ENCODE data around the gene ZNF654. TPM values are rescaled to one million over a fixed set of nuclear protein-coding genes. Genes with fewer than 3 reads are reported as not detected.

ZNF654 gene
- total and polyA plus RNA-seq, 2 of the 13 experiments (the other 11 are each of a cell fraction or from before 2014, with no cell fraction given), result 1.8 to 4.1 TPM

DNA sequence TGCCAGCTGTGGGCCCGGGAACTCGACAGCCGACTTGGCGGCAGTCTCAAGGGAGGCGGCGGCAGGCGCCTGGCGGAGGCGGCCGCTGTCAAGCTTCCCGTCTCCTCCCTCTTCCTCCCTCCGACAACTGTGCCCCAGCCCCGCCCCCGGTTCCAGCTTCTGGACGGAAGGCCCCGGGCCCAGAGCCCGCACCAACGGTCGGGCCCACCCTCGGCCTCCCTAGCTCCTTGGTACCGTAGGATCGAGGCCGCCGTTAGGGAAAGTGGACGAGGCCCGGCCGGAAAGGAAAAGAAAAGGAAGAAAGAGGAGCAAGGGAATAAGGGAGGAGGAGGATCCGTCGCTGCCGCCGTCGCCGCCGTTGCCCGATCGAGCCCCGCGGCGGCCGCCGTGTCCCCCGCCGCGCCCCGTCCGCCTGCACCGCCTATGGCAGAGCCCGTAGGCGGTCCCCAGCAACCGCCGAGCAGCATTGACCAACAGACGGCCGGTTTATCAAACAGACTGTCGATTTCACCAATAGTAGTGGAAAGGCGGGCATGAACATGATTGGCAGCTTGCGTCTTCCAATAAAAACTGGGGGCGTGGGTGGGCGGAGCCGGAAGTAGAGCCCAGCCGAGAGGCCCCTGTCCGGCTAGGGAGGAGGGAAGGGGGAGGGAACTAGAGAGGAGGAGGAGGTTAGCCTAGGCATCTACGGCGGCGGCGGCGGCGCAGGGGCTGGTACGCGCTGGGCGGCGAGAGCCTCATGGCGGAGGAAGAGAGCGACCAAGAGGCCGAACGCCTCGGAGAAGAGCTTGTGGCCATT, at the start of gene ZNF654, which contains the start of gene CGGBP1 (continued):
- TF ChIP-seq, protein P1, sequence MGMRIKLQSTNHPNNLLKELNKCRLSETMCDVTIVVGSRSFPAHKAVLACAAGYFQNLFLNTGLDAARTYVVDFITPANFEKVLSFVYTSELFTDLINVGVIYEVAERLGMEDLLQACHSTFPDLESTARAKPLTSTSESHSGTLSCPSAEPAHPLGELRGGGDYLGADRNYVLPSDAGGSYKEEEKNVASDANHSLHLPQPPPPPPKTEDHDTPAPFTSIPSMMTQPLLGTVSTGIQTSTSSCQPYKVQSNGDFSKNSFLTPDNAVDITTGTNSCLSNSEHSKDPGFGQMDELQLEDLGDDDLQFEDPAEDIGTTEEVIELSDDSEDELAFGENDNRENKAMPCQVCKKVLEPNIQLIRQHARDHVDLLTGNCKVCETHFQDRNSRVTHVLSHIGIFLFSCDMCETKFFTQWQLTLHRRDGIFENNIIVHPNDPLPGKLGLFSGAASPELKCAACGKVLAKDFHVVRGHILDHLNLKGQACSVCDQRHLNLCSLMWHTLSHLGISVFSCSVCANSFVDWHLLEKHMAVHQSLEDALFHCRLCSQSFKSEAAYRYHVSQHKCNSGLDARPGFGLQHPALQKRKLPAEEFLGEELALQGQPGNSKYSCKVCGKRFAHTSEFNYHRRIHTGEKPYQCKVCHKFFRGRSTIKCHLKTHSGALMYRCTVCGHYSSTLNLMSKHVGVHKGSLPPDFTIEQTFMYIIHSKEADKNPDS (CRISPR knock-in tag; IDR thresholded peaks at IDR 0.05), result no peak
- 0 out of 2 replicates have a peak, but pooled peaks have one; percentile 41 for TF ChIP-seq ZBTB7A (CRISPR knock-in tag; IDR thresholded peaks at IDR 0.05)
- no peak for TF ChIP-seq RARG (CRISPR knock-in tag; IDR thresholded peaks at IDR 0.05; ENCODE audit: low read depth)
- TF ChIP-seq GATAD2A (CRISPR knock-in tag; IDR thresholded peaks at IDR 0.05), result 0 out of 2 replicates have a peak, but pooled peaks have one; percentile 3
- TF ChIP-seq GLI4 (CRISPR knock-in tag; IDR thresholded peaks at IDR 0.05; ENCODE audit: borderline replicate concordance), result no peak; the same call in 1 of the 2 replicates
- TF ChIP-seq RBFOX2 (IDR thresholded peaks at IDR 0.05; ENCODE audit: low read depth, low read length), result peak; percentile 98
- TF ChIP-seq SMAD3 (CRISPR knock-in tag; IDR thresholded peaks at IDR 0.05), result no peak; the same call in 1 of the 2 replicates
- no peak for TF ChIP-seq HMG20A (CRISPR knock-in tag; IDR thresholded peaks at IDR 0.05; ENCODE audit: borderline replicate concordance)
- TF ChIP-seq ZNF598 (CRISPR knock-in tag; IDR thresholded peaks at IDR 0.05; ENCODE audit: borderline replicate concordance), result peak; percentile 12; the same call in 1 of the 2 replicates
- TF ChIP-seq ATF2 (CRISPR knock-in tag; IDR thresholded peaks at IDR 0.05), result peak; percentile 18; the same call in 1 of the 2 replicates
- TF ChIP-seq SP2 (CRISPR knock-in tag; IDR thresholded peaks at IDR 0.05), result peak; percentile 98
- TF ChIP-seq ZNF282 (IDR thresholded peaks at IDR 0.05; ENCODE audit: partially characterized antibody), result no peak
- no peak; the same call in 1 of the 2 replicates for TF ChIP-seq ETV6 (CRISPR knock-in tag; conservative IDR thresholded peaks at IDR 0.05)
- 0 out of 2 replicates have a peak, but pooled peaks have one; percentile 68 for TF ChIP-seq ZNF556 (CRISPR knock-in tag; IDR thresholded peaks at IDR 0.05; ENCODE audit: borderline replicate concordance)
- no peak for TF ChIP-seq CTCF (CRISPR knock-in tag; IDR thresholded peaks at IDR 0.05)
- TF ChIP-seq ELF3 (CRISPR knock-in tag; IDR thresholded peaks at IDR 0.05), result no peak
- TF ChIP-seq CHD4 (IDR thresholded peaks at IDR 0.05; ENCODE audit: borderline replicate concordance, low read length), result no peak
- TF ChIP-seq SOX6 (IDR thresholded peaks at IDR 0.05), result no peak
- no peak for TF ChIP-seq SOX6 (CRISPR knock-in tag; IDR thresholded peaks at IDR 0.05)
- TF ChIP-seq ZFP36L2 (CRISPR knock-in tag; IDR thresholded peaks at IDR 0.05), result no peak
- no peak for TF ChIP-seq ARNT (IDR thresholded peaks at IDR 0.05)
- TF ChIP-seq ZNF740 (CRISPR knock-in tag; IDR thresholded peaks at IDR 0.05), result 0 out of 2 replicates have a peak, but pooled peaks have one; percentile 20
- no peak for TF ChIP-seq ZNF552 (CRISPR knock-in tag; IDR thresholded peaks at IDR 0.05; ENCODE audit: borderline replicate concordance)
- TF ChIP-seq, protein P2, sequence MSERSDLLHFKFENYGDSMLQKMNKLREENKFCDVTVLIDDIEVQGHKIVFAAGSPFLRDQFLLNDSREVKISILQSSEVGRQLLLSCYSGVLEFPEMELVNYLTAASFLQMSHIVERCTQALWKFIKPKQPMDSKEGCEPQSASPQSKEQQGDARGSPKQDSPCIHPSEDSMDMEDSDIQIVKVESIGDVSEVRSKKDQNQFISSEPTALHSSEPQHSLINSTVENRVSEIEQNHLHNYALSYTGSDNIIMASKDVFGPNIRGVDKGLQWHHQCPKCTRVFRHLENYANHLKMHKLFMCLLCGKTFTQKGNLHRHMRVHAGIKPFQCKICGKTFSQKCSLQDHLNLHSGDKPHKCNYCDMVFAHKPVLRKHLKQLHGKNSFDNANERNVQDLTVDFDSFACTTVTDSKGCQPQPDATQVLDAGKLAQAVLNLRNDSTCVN (CRISPR knock-in tag; IDR thresholded peaks at IDR 0.05; ENCODE audit: borderline replicate concordance), result no peak
- TF ChIP-seq ZNF777 (CRISPR knock-in tag; IDR thresholded peaks at IDR 0.05), result peak; percentile 82

Data from HepG2 (cell line).